ENCODE measurements around the gene ZDHHC3. TPM values are rescaled to one million over a fixed set of nuclear protein-coding genes. Genes with fewer than 3 reads are reported as not detected.

Gene ZDHHC3
- total RNA-seq, 2 donors from 2014 or later = 40.6 to 60.5 TPM

- H3K36me3 ChIP-seq = peaks cover 60% of the 10 kb centered on the region
Observed at GRCh38 chr3:45002139-45002660, 26.2 kb upstream of the ZDHHC3 start.

GRCh38 chr3:45001738-45002137, 25.8 kb upstream of the ZDHHC3 start:
- Histone ChIP-seq H3K9me3 (peaks cover 0 to 6% of the 10 kb centered on the region in 2 donors), H3K27ac (no peak overlapping the region), H3K4me1 (peaks cover 0 to 23% of the 10 kb centered on the region in 2 donors), H3K4me3 (no peak overlapping the region), H3K27me3 (no peaks in the 10 kb centered on the region), H3K36me3 (peaks cover 59% of the 10 kb centered on the region)
- TF ChIP-seq CTCF (IDR thresholded peaks at IDR 0.05) = peak in 1 of 2 donors; percentile 20
- no peak for DNase-seq (ENCODE audit: low spot score)

More at GRCh38 chr3:45002139-45002660, 26.2 kb upstream of the ZDHHC3 start:
- H3K4me3 ChIP-seq = no peak overlapping the region
- H3K9me3 ChIP-seq = peaks cover 0 to 6% of the 10 kb centered on the region in 2 donors
- TF ChIP-seq CTCF (IDR thresholded peaks at IDR 0.05) = no peak
- no peaks in the 10 kb centered on the region for H3K27me3 ChIP-seq
- no peak for DNase-seq (ENCODE audit: low spot score)
- H3K27ac ChIP-seq = peak overlapping the region in 1 of 2 donors; percentile 71
- H3K4me1 ChIP-seq = peaks cover 0 to 23% of the 10 kb centered on the region in 2 donors

DNA sequence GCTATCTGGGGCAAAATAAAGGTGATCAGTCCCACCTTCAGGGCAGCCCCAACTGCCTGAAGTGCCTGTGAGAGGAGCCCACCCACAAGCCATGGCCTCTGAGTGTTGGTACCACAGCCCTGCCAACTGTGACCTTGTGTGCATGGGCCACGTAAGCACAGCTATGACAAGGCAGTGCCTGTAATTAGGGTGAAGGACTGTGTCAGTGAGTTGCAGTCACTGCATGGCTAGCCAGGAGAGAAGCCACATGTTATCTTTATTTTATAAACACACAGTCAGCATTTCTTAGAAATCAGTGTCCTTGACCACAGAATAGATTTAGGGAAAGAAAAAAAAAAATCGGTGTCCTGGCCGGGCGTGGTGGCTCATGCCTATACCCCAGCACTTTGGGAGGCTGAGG, 24.8 kb upstream of the ZDHHC3 start:
- DNase-seq (ENCODE audit: low spot score) = no peak
- peaks cover 0 to 6% of the 10 kb centered on the region in 2 donors for H3K9me3 ChIP-seq
- TF ChIP-seq CTCF (IDR thresholded peaks at IDR 0.05) = no peak
- no peak overlapping the region for H3K27ac ChIP-seq
- H3K4me3 ChIP-seq = no peak overlapping the region
- peaks cover 0 to 25% of the 10 kb centered on the region in 2 donors for H3K4me1 ChIP-seq
- H3K36me3 ChIP-seq = peaks cover 58% of the 10 kb centered on the region
- H3K27me3 ChIP-seq = no peaks in the 10 kb centered on the region

DNA sequence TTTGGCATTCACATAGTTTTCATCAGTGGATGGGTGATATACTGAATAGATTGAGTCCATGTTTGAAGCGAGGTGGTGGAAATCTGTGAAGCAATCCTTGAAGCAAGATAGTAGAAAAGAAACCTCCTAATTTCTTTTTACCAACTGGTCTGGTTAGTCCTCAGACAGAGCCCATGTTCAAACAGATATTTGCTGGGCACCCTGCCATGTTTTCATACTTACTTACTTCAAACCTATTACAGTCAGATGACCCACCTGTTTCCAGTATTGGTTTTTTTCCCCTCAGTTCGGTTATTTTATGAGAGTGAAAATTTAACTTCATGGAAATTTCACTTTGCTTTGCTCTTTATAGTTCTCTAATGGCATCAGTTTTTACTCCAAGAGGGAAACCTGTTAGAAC, 23.8 kb upstream of the ZDHHC3 start:
- Histone ChIP-seq H3K36me3 (peaks cover 49% of the 10 kb centered on the region), H3K27ac (no peak overlapping the region), H3K4me1 (peaks cover 0 to 35% of the 10 kb centered on the region in 2 donors), H3K27me3 (no peaks in the 10 kb centered on the region), H3K4me3 (no peak overlapping the region), H3K9me3 (peaks cover 0 to 2% of the 10 kb centered on the region in 2 donors)
- TF ChIP-seq CTCF (IDR thresholded peaks at IDR 0.05) = no peak
- no peak for DNase-seq (ENCODE audit: low spot score)

DNA sequence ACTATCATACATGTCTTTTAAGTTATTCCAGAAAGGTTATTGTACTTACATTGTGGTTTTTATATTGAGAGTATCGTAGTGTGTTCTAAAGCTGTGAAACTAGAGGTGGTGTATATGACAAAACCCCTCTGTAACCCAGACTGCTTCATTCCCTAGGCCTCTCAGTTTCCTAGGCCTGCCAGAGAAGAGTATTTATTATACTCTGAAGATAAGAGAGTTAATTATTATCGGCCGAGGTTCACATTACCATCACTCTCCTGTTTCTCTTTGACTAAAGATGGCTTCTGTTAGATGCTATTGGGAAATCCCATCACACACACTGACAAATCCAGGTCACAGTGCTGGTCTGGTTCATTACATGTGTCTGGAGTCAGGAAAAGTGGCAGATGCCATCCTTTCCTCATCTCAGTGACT, 20.6 kb upstream of the ZDHHC3 start:
- no peak for TF ChIP-seq CTCF (IDR thresholded peaks at IDR 0.05)
- Histone ChIP-seq H3K4me3 (no peak overlapping the region), H3K36me3 (peaks cover 37% of the 10 kb centered on the region), H3K27me3 (no peaks in the 10 kb centered on the region), H3K27ac (no peak overlapping the region), H3K4me1 (peaks cover 0 to 31% of the 10 kb centered on the region in 2 donors), H3K9me3 (no peaks in the 10 kb centered on the region)
- no peak for DNase-seq (ENCODE audit: low spot score)

Measured in right atrium auricular region (tissue), 2 donors.